Pancreas (tissue), 10 donors: ENCODE data around the gene GPR108. TPM values are rescaled to one million over a fixed set of nuclear protein-coding genes. Genes with fewer than 3 reads are reported as not detected.

Source experiments
- ATAC-seq, 4 donors: fragments of 200-7000 bp; cut with Tn5 transposase; one replicate each; pipeline versions ENCODE4 v1.8.0 to v1.9.1; 2020; ENCODE audit warnings: mild to moderate bottlenecking in 4 of 4, moderate library complexity in 4 of 4
- DNase-seq, 6 donors: peaks; one replicate each; pipeline ENCODE4 v3.0.0-alpha.2; 2020
- FAIRE-seq: peaks from 2 replicates; lab custom pipeline; 2012; peaks lifted over from hg19 to GRCh38; lab: Jason Lieb, UNC
- H3K27ac ChIP-seq, 4 donors: fragments of 200-600 bp; sonication (generic); 1 replicate in 3 of 4; 2 replicates in 1 of 4; pipeline versions ENCODE4 v1.5.0 to v1.8.0; 2020
- H3K27me3 ChIP-seq, 4 donors: fragments of 200-600 bp; one replicate each; pipeline ENCODE4 v1.8.0; 2021
- H3K36me3 ChIP-seq, 3 donors: fragments of 200-600 bp; sonication (generic) in 1 of 3; one replicate each; pipeline versions ENCODE4 v1.5.0 to v1.8.0; 2020 to 2021
- H3K4me1 ChIP-seq, 3 donors: fragments of 200-600 bp; one replicate each; pipeline ENCODE4 v1.8.0; 2021
- H3K4me3 ChIP-seq, 4 donors: fragments of 200-600 bp; sonication (generic) in 2 of 4; one replicate each; pipeline versions ENCODE4 v1.5.0 to v1.8.0; 2020 to 2021
- H3K9me3 ChIP-seq, 4 donors: fragments of 200-600 bp; one replicate each; pipeline ENCODE4 v1.8.0; 2021
- CTCF ChIP-seq, 4 donors: fragments of 200-600 bp; sonication (generic) in 3 of 4; IDR thresholded peaks; one replicate each; pipeline versions ENCODE4 v1.5.0 to v1.8.0; 2021; ENCODE audit warnings: antibody characterized with exemption in 4 of 4
- WGBS, 2 donors: extraction: QIAGEN DNeasy Blood & Tissue Kit; methylation state at CpG; one replicate each; pipeline ENCODE4 v1.1.7; 2013; 5-methylcytosine and 5-hydroxymethylcytosine counted together
- intact Hi-C, 3 donors: fragments of 100-400 bp; cut with DNase I; formaldehyde crosslinking; loops; one replicate each; pipeline versions ENCODE4 v1.11.1 to v1.14.2; 2022
- polyA plus RNA-seq, 2 donors: library from polyadenylated mRNA; stranded (reverse); fragments of 200-250 nt; gene quantifications; one replicate each; pipeline ENCODE4 v1.2.3, GENCODE V29; 2013
- total RNA-seq, 6 donors: library from RNA; stranded (reverse); fragmentation: NEBNext Ultra II Directional in 4 of 6; extraction: Animal tissue kit (Norgen Biotek cat#: 25700) in 4 of 6; gene quantifications; one replicate each; pipeline versions ENCODE4 v1.2.1 to v1.2.4, GENCODE V29; 2021 to 2023
- donor health status: healthy with polysubstance abuse.
- donor health status: DM: no; HTN: no; CAD: no; lungs with moderate emphysema.
- donor health status: DM: no; HTN: no; CAD: no.
- donor health status: control.
- donor health status: control.
- donor health status: Bipolar disorder and iron deficiency.
- donor health status: DM: yes; HTN: yes; CAD: no.
- donor health status: DM: no; HTN: no; CAD: no.
- donor health status: DM: no; HTN: no; CAD: no.
- donor health status: DM: yes; HTN: yes; CAD: no.

Gene GPR108
- total and polyA plus RNA-seq, 8 donors: 46.1 to 154 (median 54.0) TPM

GRCh38 chr19:6769006-6769619 lies 31.7 kb upstream of the GPR108 start:
- Histone ChIP-seq H3K4me3 (no peak overlapping the region), H3K27me3 (no peaks in the 10 kb centered on the region), H3K9me3 (no peaks in the 10 kb centered on the region), H3K4me1 (peaks cover 0 to 9% (median 8%) of the 10 kb centered on the region in 3 donors), H3K36me3 (no peaks in the 10 kb centered on the region), H3K27ac (no peak overlapping the region)
- ATAC-seq: no peak
- DNase-seq: no peak
- WGBS, 2 donors: 51% methylated on average over 11 of the region's 11 CpGs
- TF ChIP-seq CTCF (IDR thresholded peaks at IDR 0.05): peak in 3 of 4 donors; percentile 5 to 18 (median 8)
- intact Hi-C loops: no loop called here
- no peak for FAIRE-seq

- FAIRE-seq: no peak
- H3K27me3 ChIP-seq: no peaks in the 10 kb centered on the region
- no peak for TF ChIP-seq CTCF (IDR thresholded peaks at IDR 0.05)
- no peaks in the 10 kb centered on the region for H3K36me3 ChIP-seq
- peak overlapping the region in 2 of 4 donors; percentile 55 to 82 for H3K27ac ChIP-seq
- no peak overlapping the region for H3K4me3 ChIP-seq
- H3K9me3 ChIP-seq: no peaks in the 10 kb centered on the region
- H3K4me1 ChIP-seq: peaks cover 0 to 9% (median 8%) of the 10 kb centered on the region in 3 donors
- no peak for ATAC-seq
- 52 to 64% methylated on average over 8 of the region's 8 CpGs for WGBS, 2 donors
- DNase-seq: no peak
- intact Hi-C loops: no loop called here
Observed at GRCh38 chr19:6768236-6768785, 30.9 kb upstream of the GPR108 start.

GRCh38 chr19:6767357-6768235 lies 30.2 kb upstream of the GPR108 start, which contains the start of gene SH2D3A:
Gene SH2D3A (minus strand): TSS chr19:6767435. CDS start chr19:6763748, 3,687 bp downstream.
- intact Hi-C loops: no loop called here
- Histone ChIP-seq H3K9me3 (no peaks in the 10 kb centered on the region), H3K36me3 (no peaks in the 10 kb centered on the region), H3K4me1 (peaks cover 0 to 9% (median 8%) of the 10 kb centered on the region in 3 donors), H3K27ac (peak within 1 kb of the TSS; percentile 31 to 85 (median 83)), H3K4me3 (peak within 1 kb of the TSS; percentile 44 to 69 (median 46)), H3K27me3 (no peaks in the 10 kb centered on the region)
- no peak for TF ChIP-seq CTCF (IDR thresholded peaks at IDR 0.05)
- ATAC-seq: peak; percentile 87 to 93 (median 92)
- WGBS, 2 donors: 5% methylated on average over 45 to 47 of the region's 47 CpGs
- peak; percentile 93 to 98 (median 95) for DNase-seq
- FAIRE-seq: no peak

- no peak for FAIRE-seq
- ATAC-seq: peak; percentile 26 to 40 (median 34)
- intact Hi-C loops: no loop called here
- no peak for TF ChIP-seq CTCF (IDR thresholded peaks at IDR 0.05)
- H3K4me1 ChIP-seq: peaks cover 0 to 9% (median 8%) of the 10 kb centered on the region in 3 donors
- H3K4me3 ChIP-seq: peak overlapping the region; percentile 44 to 69 (median 46)
- H3K9me3 ChIP-seq: no peaks in the 10 kb centered on the region
- WGBS, 2 donors: 0% methylated on average over 15 of the region's 15 CpGs
- peak overlapping the region; percentile 19 to 85 (median 83) for H3K27ac ChIP-seq
- H3K36me3 ChIP-seq: no peaks in the 10 kb centered on the region
- no peak for DNase-seq
- no peaks in the 10 kb centered on the region for H3K27me3 ChIP-seq
Observed at GRCh38 chr19:6767081-6767356, 29.6 kb upstream of the GPR108 start.
